COLO668 (cell line): ENCODE measurements around the gene MPZ.

ENCODE experiments used
- DNase-seq: peaks from one replicate; lab custom pipeline; 2025; ENCODE audit not compliant: unreplicated experiment; lab: John Stamatoyannopoulos, UW

Gene MPZ

GRCh38 chr1:161304927-161305866 is 4.6 kb downstream of the MPZ start:
- no peak for DNase-seq

GRCh38 chr1:161300478-161300877 is 9.3 kb downstream of the MPZ start:
- DNase-seq: no peak

GRCh38 chr1:161299347-161299746 is 10.4 kb downstream of the MPZ start:
- no peak for DNase-seq

GRCh38 chr1:161298116-161298515 is 11.7 kb downstream of the MPZ start:
- DNase-seq: no peak

- DNase-seq: no peak
These were observed 12.4 kb downstream of the MPZ start for GRCh38 chr1:161297415-161297814.

GRCh38 chr1:161290779-161291178 is 19.0 kb downstream of the MPZ start:
- no peak for DNase-seq

GRCh38 chr1:161287482-161288054 is 22.2 kb downstream of the MPZ start:
- DNase-seq: no peak

GRCh38 chr1:161285521-161285920 is 24.2 kb downstream of the MPZ start:
- DNase-seq: no peak

GRCh38 chr1:161285113-161285512 is 24.7 kb downstream of the MPZ start:
- DNase-seq: no peak

- no peak for DNase-seq
These were observed 26.8 kb downstream of the MPZ start for GRCh38 chr1:161282991-161283390.

- no peak for DNase-seq
These were observed 34.9 kb downstream of the MPZ start for GRCh38 chr1:161274874-161275273.

- DNase-seq: no peak
These were observed 36.4 kb downstream of the MPZ start for GRCh38 chr1:161273402-161273801.

- DNase-seq: no peak
These were observed 42.4 kb downstream of the MPZ start for GRCh38 chr1:161267321-161267720.

GRCh38 chr1:161266836-161267235 is 42.9 kb downstream of the MPZ start:
- DNase-seq: no peak

GRCh38 chr1:161266202-161266601 is 43.6 kb downstream of the MPZ start:
- DNase-seq: no peak

- DNase-seq: no peak
These were observed 44.5 kb downstream of the MPZ start for GRCh38 chr1:161265305-161265704.

- DNase-seq: no peak
These were observed 48.2 kb downstream of the MPZ start for GRCh38 chr1:161261261-161262235.

GRCh38 chr1:161260376-161261260 is 49.1 kb downstream of the MPZ start:
- DNase-seq: no peak

GRCh38 chr1:161259765-161260164 is 50.0 kb downstream of the MPZ start:
- no peak for DNase-seq

- DNase-seq: no peak
These were observed 50.4 kb downstream of the MPZ start for GRCh38 chr1:161259345-161259702.
